ENCODE data around the gene EPS8L1.

DNA sequence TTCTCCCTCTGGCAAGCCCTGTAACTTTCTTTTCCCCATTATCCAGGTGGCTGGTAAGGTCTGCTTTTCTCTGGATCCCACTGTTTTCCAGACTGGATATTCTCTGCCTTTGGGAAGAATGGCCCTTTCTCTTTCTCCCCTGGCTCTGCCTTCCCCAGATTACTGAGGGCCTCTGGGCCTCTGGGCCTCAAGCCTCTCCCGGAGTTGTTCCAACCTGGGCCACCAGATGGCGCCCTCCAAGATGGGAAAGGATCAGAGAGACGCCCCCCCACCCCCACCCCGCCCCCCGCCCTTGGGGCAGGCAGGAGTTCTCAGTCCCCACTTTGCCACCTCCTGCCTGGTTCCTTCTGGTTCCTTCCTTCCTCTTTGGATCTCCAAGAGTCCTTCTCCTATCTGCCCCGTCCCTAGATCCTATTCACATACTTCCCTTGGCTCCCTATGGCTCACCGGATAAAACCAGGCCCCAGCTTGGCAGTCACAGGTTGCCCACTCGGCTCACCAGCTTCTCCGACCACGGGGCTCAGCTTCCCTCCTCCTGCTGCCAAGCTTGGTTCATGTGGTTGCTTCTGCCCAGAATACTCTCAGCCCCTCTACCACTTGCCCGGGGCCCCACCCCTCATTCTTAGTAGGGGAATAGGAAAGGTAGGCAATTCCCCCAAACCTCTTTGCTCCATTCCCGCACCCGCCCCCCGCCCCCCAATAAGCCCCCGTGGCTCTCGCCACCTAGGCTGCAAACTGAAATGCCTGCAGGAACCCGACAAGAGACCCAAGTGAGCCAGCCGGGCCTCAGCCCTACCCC lies 13.1 kb downstream of the EPS8L1 start:
- TF ChIP-seq CTCF (IDR thresholded peaks at IDR 0.05; ENCODE audit: low read length) = peak; percentile 51
- no peak for TF ChIP-seq EZH2 (IDR thresholded peaks at IDR 0.05; ENCODE audit: borderline replicate concordance, low read length)
